ENCODE measurements around the gene PSRC1. TPM values are rescaled to one million over a fixed set of nuclear protein-coding genes. Genes with fewer than 3 reads are reported as not detected.

The PSRC1 gene
- total RNA-seq, 1 experiment from 2014 or later = 60.3 TPM

DNA sequence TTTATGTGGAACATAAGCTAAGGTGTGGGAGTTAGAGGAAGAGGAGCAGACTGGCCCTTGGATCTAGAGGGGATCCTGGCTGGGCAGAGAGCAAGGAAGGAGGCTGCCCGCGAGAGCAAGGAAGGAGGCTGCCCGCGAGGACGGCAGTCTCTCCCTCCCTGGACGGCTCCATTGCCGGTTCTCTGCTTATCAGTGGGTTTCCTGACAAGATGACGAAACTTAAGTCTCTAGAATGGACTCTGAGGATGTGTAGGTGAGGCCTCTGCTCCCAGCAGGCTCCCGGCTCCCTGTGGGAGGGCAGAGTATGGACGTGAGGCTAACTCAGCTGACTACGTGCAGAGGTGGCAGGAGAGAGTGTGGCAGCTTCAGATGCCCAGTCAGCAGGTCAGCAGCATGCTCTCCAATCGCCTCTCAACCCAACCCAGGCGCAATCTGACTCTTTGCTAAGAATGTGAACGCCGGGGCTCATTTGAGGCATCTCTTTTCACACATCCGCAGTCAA, 17.8 kb upstream of the PSRC1 start:
- H2AFZ ChIP-seq (ENCODE audit: low read length) = no peak overlapping the region
- H3K27me3 Mint-ChIP-seq (ENCODE audit: low read depth) = no peaks in the 10 kb centered on the region; the same call in 1 of the 2 replicates

More for the DNA sequence above, 17.8 kb upstream of the PSRC1 start:
- H3K79me1 ChIP-seq (ENCODE audit: insufficient read depth, low read depth, low read length, poor library complexity, severe bottlenecking) = no peaks in the 10 kb centered on the region
- H2BK12ac ChIP-seq (ENCODE audit: insufficient read length, low read depth, low read length) = no peak overlapping the region
- no peak overlapping the region; the same call in 1 of the 2 replicates for H3K14ac ChIP-seq (ENCODE audit: insufficient read depth, low read length)
- Mint-ChIP-seq H3K27ac (no peak overlapping the region), H3K36me3 (ENCODE audit: insufficient read depth in 1 of 3, low read depth in 3 of 3) (no peaks in the 10 kb centered on the region), H3K9me3 (no peaks in the 10 kb centered on the region), H3K4me3 (no peak overlapping the region), H3K4me1 (peaks cover 11 to 14% of the 10 kb centered on the region in 2 experiments)
- H3K9ac ChIP-seq (ENCODE audit: extremely low read depth, insufficient read length, low read length) = no peak overlapping the region
- no peaks in the 10 kb centered on the region for H3K23me2 ChIP-seq (ENCODE audit: insufficient read length, low read depth, low read length, poor library complexity, severe bottlenecking)
- TF ChIP-seq, protein P1, sequence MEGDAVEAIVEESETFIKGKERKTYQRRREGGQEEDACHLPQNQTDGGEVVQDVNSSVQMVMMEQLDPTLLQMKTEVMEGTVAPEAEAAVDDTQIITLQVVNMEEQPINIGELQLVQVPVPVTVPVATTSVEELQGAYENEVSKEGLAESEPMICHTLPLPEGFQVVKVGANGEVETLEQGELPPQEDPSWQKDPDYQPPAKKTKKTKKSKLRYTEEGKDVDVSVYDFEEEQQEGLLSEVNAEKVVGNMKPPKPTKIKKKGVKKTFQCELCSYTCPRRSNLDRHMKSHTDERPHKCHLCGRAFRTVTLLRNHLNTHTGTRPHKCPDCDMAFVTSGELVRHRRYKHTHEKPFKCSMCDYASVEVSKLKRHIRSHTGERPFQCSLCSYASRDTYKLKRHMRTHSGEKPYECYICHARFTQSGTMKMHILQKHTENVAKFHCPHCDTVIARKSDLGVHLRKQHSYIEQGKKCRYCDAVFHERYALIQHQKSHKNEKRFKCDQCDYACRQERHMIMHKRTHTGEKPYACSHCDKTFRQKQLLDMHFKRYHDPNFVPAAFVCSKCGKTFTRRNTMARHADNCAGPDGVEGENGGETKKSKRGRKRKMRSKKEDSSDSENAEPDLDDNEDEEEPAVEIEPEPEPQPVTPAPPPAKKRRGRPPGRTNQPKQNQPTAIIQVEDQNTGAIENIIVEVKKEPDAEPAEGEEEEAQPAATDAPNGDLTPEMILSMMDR (conservative IDR thresholded peaks at IDR 0.05) = no peak
- no peaks in the 10 kb centered on the region for H4K20me1 ChIP-seq (ENCODE audit: control insufficient read depth, insufficient read depth, insufficient read length)
- no peak overlapping the region for H3K56ac ChIP-seq (ENCODE audit: insufficient read length, low read depth, low read length)
- H2BK120ac ChIP-seq (ENCODE audit: low read depth, low read length, poor library complexity, severe bottlenecking) = no peak overlapping the region
- no peak overlapping the region for H3K4me2 ChIP-seq (ENCODE audit: insufficient read depth, insufficient read length, low read length)
- H3K27me3 ChIP-seq (ENCODE audit: insufficient read depth, low read length) = no peaks in the 10 kb centered on the region
- no peak overlapping the region for H2AK5ac ChIP-seq (ENCODE audit: insufficient read length, low read length)
- no peak overlapping the region for H3K27ac ChIP-seq (ENCODE audit: insufficient read length, low read depth, low read length)
- no peak overlapping the region for H2BK20ac ChIP-seq (ENCODE audit: low read depth, low read length, poor library complexity, severe bottlenecking)
- H3K4ac ChIP-seq (ENCODE audit: low read depth, low read length) = no peak overlapping the region
- H3K18ac ChIP-seq (ENCODE audit: insufficient read length, low read depth, low read length) = no peak overlapping the region
- H3K23ac ChIP-seq (ENCODE audit: insufficient read length, low read depth, low read length) = no peak overlapping the region
- H3T11ph ChIP-seq (ENCODE audit: low read length) = no peak overlapping the region
- no peaks in the 10 kb centered on the region for H3K4me1 ChIP-seq (ENCODE audit: insufficient read depth, low read length)
- H4K8ac ChIP-seq (replicated peaks; ENCODE audit: insufficient read length, low read depth, low read length) = no peak overlapping the region
- no peak overlapping the region for H2BK15ac ChIP-seq (ENCODE audit: low read depth, low read length)
- no peak overlapping the region for H4K5ac ChIP-seq (ENCODE audit: insufficient read length, low read depth, low read length)
- H2BK5ac ChIP-seq (ENCODE audit: insufficient read length, low read length) = no peak overlapping the region
- DNase-seq = no peak
- no CpG with 5 or more reads among the region's 16 CpGs for WGBS (ENCODE audit: extremely low coverage, insufficient read length, low lambda C conversion rate)
- H3K9me3 ChIP-seq (ENCODE audit: control insufficient read depth, low read depth, low read length) = no peaks in the 10 kb centered on the region
- H3K79me2 ChIP-seq (ENCODE audit: insufficient read depth, low read length) = no peaks in the 10 kb centered on the region
- H4K91ac ChIP-seq (ENCODE audit: insufficient read length, low read depth, low read length) = no peak overlapping the region

Data from H9 (cell line).